Measurements from ENCODE around the gene MRPL4. TPM values are rescaled to one million over a fixed set of nuclear protein-coding genes. Genes with fewer than 3 reads are reported as not detected.
A peak's percentile ranks its signal among the peaks of the same experiment; 100 is the strongest.
"Not testable (repeated sequence)": the region's sequence is repeated elsewhere in the genome, so short reads cannot be mapped to it uniquely, and the experiment has no call there.

Gene MRPL4
- total and polyA plus RNA-seq, 8 donors, result 27.5 to 53.1 (median 37.1) TPM

GRCh38 chr19:10230861-10231611 lies 21.0 kb upstream of the MRPL4 start, which contains the start of gene S1PR2:
Gene S1PR2, minus strand, starts transcription at chr19:10231331. Its CDS starts 6,426 bp downstream, at chr19:10224905.
- peak within 1 kb of the TSS; percentile 83 to 93 for H3K4me3 ChIP-seq
- H3K36me3 ChIP-seq, result no peaks in the 10 kb centered on the region
- H3K27me3 ChIP-seq, result peaks cover 0 to 20% of the 10 kb centered on the region in 2 donors
- TF ChIP-seq CTCF (IDR thresholded peaks at IDR 0.05), result no peak
- intact Hi-C loops (cut with DNase I), result no loop called here
- peak; percentile 78 to 90 (median 86) for DNase-seq
- H3K4me1 ChIP-seq, result peaks cover under 1 to 33% of the 10 kb centered on the region in 2 donors
- H3K27ac ChIP-seq, result peak within 1 kb of the TSS; percentile 88 to 91
- H3K9me3 ChIP-seq, result no peaks in the 10 kb centered on the region
- ATAC-seq, result peak; percentile 82

- peaks cover 0 to 20% of the 10 kb centered on the region in 2 donors for H3K27me3 ChIP-seq
- peak overlapping the region; percentile 83 to 93 for H3K4me3 ChIP-seq
- TF ChIP-seq CTCF (IDR thresholded peaks at IDR 0.05), result no peak
- peaks cover 7 to 40% of the 10 kb centered on the region in 2 donors for H3K4me1 ChIP-seq
- ATAC-seq (no peak), DNase-seq (no peak)
- intact Hi-C loops (cut with DNase I), result no loop called here
- peak overlapping the region; percentile 88 to 91 for H3K27ac ChIP-seq
- no peaks in the 10 kb centered on the region for H3K9me3 ChIP-seq
- H3K36me3 ChIP-seq, result no peaks in the 10 kb centered on the region
Observed at GRCh38 chr19:10231612-10232228, 20.3 kb upstream of the MRPL4 start.

- no peak for TF ChIP-seq CTCF (IDR thresholded peaks at IDR 0.05)
- no peak for DNase-seq
- Histone ChIP-seq H3K27me3 (peaks cover 0 to 20% of the 10 kb centered on the region in 2 donors), H3K4me3 (no peak overlapping the region), H3K27ac (no peak overlapping the region), H3K4me1 (peaks cover 20 to 54% of the 10 kb centered on the region in 2 donors), H3K36me3 (no peaks in the 10 kb centered on the region), H3K9me3 (no peaks in the 10 kb centered on the region)
- no peak for ATAC-seq
- intact Hi-C loops (cut with DNase I), result no loop called here
Observed at GRCh38 chr19:10233946-10234345, 18.1 kb upstream of the MRPL4 start.

- Histone ChIP-seq H3K36me3 (no peaks in the 10 kb centered on the region), H3K4me1 (peaks cover 20 to 49% of the 10 kb centered on the region in 2 donors), H3K4me3 (no peak overlapping the region), H3K27ac (peak overlapping the region in 1 of 2 donors; percentile 24), H3K27me3 (peaks cover 0 to 15% of the 10 kb centered on the region in 2 donors), H3K9me3 (no peaks in the 10 kb centered on the region)
- no peak for DNase-seq
- intact Hi-C loops (cut with DNase I), result no loop called here
- no peak for TF ChIP-seq CTCF (IDR thresholded peaks at IDR 0.05)
- no peak for ATAC-seq
Observed at GRCh38 chr19:10235003-10235402, 17.0 kb upstream of the MRPL4 start.

GRCh38 chr19:10235409-10235808 lies 16.6 kb upstream of the MRPL4 start:
- Histone ChIP-seq H3K27ac (peak overlapping the region; percentile 76 to 81), H3K4me1 (peaks cover 20 to 45% of the 10 kb centered on the region in 2 donors), H3K27me3 (peaks cover 0 to 11% of the 10 kb centered on the region in 2 donors)
- H3K36me3 ChIP-seq; DNase-seq; intact Hi-C loops (cut with DNase I); H3K4me3 ChIP-seq; H3K9me3 ChIP-seq; ATAC-seq: not testable (repeated sequence)
